ENCODE results near the gene RELA.

Gene RELA

GRCh38 chr11:65652511-65653228 is 10.0 kb downstream of the RELA start:
- peak; percentile 99 for DNase-seq (ENCODE audit: low spot score)
- in situ Hi-C loops (cut with MboI; ENCODE audit: low pct_unique_long_range_greater_than_20kb, low sequenced_read_pairs, unreplicated experiment) = no loop called here
- TF ChIP-seq CTCF (IDR thresholded peaks at IDR 0.05; ENCODE audit: extremely low read depth, insufficient read depth, missing control alignments) = no peak

GRCh38 chr11:65651589-65652510 is 10.9 kb downstream of the RELA start:
- no peak for TF ChIP-seq CTCF (IDR thresholded peaks at IDR 0.05; ENCODE audit: extremely low read depth, insufficient read depth, missing control alignments)
- no peak for DNase-seq (ENCODE audit: low spot score)
- in situ Hi-C loops (cut with MboI; ENCODE audit: low pct_unique_long_range_greater_than_20kb, low sequenced_read_pairs, unreplicated experiment) = no loop called here

- no peak for DNase-seq (ENCODE audit: low spot score)
- no peak for TF ChIP-seq CTCF (IDR thresholded peaks at IDR 0.05; ENCODE audit: extremely low read depth, insufficient read depth, missing control alignments)
- in situ Hi-C loops (cut with MboI; ENCODE audit: low pct_unique_long_range_greater_than_20kb, low sequenced_read_pairs, unreplicated experiment) = no loop called here
Measured at GRCh38 chr11:65651339-65651588, 11.5 kb downstream of the RELA start.

- in situ Hi-C loops (cut with MboI; ENCODE audit: low pct_unique_long_range_greater_than_20kb, low sequenced_read_pairs, unreplicated experiment) = no loop called here
- no peak for TF ChIP-seq CTCF (IDR thresholded peaks at IDR 0.05; ENCODE audit: extremely low read depth, insufficient read depth, missing control alignments)
- DNase-seq (ENCODE audit: low spot score) = no peak
Measured at GRCh38 chr11:65650547-65651338, 12.0 kb downstream of the RELA start.

- no peak for DNase-seq (ENCODE audit: low spot score)
- no peak for TF ChIP-seq CTCF (IDR thresholded peaks at IDR 0.05; ENCODE audit: extremely low read depth, insufficient read depth, missing control alignments)
- in situ Hi-C loops (cut with MboI; ENCODE audit: low pct_unique_long_range_greater_than_20kb, low sequenced_read_pairs, unreplicated experiment) = no loop called here
Measured at GRCh38 chr11:65649656-65650546, 12.8 kb downstream of the RELA start.
